Activated naive CD4-positive, alpha-beta T cell treated with anti-CD3 and anti-CD28 coated beads for 36 hours (primary cell): ENCODE data around the gene ATP13A3. TPM values are rescaled to one million over a fixed set of nuclear protein-coding genes. Genes with fewer than 3 reads are reported as not detected.

Experiments used
- CTCF ChIA-PET: fragments of 350-600 bp; sonication (Branson Sonifier 250); formaldehyde crosslinking; loops from one replicate; lab custom pipeline; 2021; ENCODE audit warnings: antibody characterized with exemption; lab: Charles Lee
- DNase-seq: peaks from one replicate; pipeline ENCODE4 v3.0.0-alpha.2; 2020
- H3K27ac Mint-ChIP-seq: one replicate; pipeline ENCODE4 v1.8.0; 2021; ENCODE audit warnings: mild to moderate bottlenecking, mixed read lengths
- H3K27me3 Mint-ChIP-seq: one replicate; pipeline ENCODE4 v1.8.0; 2021; ENCODE audit warnings: low read depth, mixed read lengths
- H3K36me3 Mint-ChIP-seq: one replicate; pipeline ENCODE4 v1.8.0; 2021; ENCODE audit warnings: low read depth, mixed read lengths
- H3K4me1 Mint-ChIP-seq: one replicate; pipeline ENCODE4 v1.8.0; 2021; ENCODE audit warnings: low read depth, mixed read lengths
- H3K4me3 Mint-ChIP-seq: one replicate; pipeline ENCODE4 v1.8.0; 2021; ENCODE audit warnings: mild to moderate bottlenecking, moderate library complexity, mixed read lengths
- H3K9me3 Mint-ChIP-seq: one replicate; pipeline ENCODE4 v1.8.0; 2021; ENCODE audit warnings: mixed read lengths
- intact Hi-C: fragments of 100-400 bp; cut with micrococcal nuclease; formaldehyde crosslinking; loops from one replicate; pipeline ENCODE4 v1.15.1; 2023
- total RNA-seq, 2 experiments: library from RNA; stranded (reverse); gene quantifications; one replicate each; pipeline ENCODE4 v1.2.3, GENCODE V29; 2021

Gene ATP13A3
- total RNA-seq, 2 experiments from 2014 or later: 88.4 to 92.3 TPM

DNA sequence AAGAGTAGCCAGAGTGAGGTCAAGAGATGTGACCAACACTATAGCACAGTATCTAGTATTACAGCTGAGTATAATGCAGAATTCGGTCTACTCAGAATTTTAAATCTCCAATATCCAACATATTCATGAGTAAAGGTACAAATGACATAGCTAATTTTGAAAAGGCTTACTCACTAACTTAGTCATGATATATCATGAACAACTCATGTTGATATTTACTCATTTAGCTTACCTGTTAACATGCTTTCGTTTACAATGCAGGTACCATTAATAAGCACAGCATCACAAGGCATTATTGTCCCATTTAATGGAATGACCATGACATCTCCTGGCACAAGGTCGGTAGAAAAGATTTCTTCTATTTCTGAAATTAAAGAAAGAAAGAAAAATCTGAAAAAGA is 36.9 kb downstream of the ATP13A3 start:
- CTCF ChIA-PET: interaction anchor here (0.6 to 1.4 kb wide), 4 partner anchors 12 to 124 kb away, joined by 3 to 6 read pairs (median 4); no protein-coding TSS in a partner anchor
- Mint-ChIP-seq H3K27ac (no peak overlapping the region), H3K36me3 (peaks cover 51% of the 10 kb centered on the region)

GRCh38 chr3:194447657-194448056 is 39.1 kb downstream of the ATP13A3 start:
- no peak for DNase-seq
- Mint-ChIP-seq H3K9me3 (no peaks in the 10 kb centered on the region), H3K4me3 (no peak overlapping the region), H3K4me1 (peaks cover 2% of the 10 kb centered on the region), H3K36me3 (peaks cover 46% of the 10 kb centered on the region), H3K27me3 (no peaks in the 10 kb centered on the region), H3K27ac (no peak overlapping the region)
- CTCF ChIA-PET: interaction anchor here (0.6 to 2.4 kb wide), 5 partner anchors 15 to 129 kb away, joined by 3 to 7 read pairs (median 4); no protein-coding TSS in a partner anchor
- intact Hi-C loops: no loop called here

More for the DNA sequence above, 36.9 kb downstream of the ATP13A3 start:
- Mint-ChIP-seq H3K4me3 (no peak overlapping the region), H3K4me1 (peaks cover 2% of the 10 kb centered on the region), H3K9me3 (no peaks in the 10 kb centered on the region), H3K27me3 (no peaks in the 10 kb centered on the region)
- intact Hi-C loops: no loop called here
- DNase-seq: no peak

DNA sequence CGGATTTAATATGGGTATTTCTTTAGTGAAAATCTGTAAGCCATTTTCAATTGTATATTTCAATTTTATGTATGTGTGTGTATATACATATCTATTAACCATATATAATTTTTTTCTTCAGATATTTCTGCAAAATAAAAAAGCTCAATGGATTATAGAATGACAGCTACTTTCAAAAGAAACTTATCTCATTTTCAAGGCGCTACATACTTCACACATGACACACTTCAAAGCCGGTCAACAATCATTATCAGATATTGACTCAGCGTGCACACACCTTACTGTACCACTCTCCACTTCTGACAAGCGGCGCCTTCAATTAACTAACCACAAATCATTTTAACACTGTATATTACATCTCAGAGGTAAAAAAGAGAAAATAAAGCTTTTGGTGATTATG is 39.6 kb downstream of the ATP13A3 start:
- peaks cover 47% of the 10 kb centered on the region for H3K36me3 Mint-ChIP-seq
- no peaks in the 10 kb centered on the region for H3K27me3 Mint-ChIP-seq
- H3K4me1 Mint-ChIP-seq: peaks cover 2% of the 10 kb centered on the region
- intact Hi-C loops: no loop called here
- H3K4me3 Mint-ChIP-seq: no peak overlapping the region
- no peak for DNase-seq
- no peak overlapping the region for H3K27ac Mint-ChIP-seq
- H3K9me3 Mint-ChIP-seq: no peaks in the 10 kb centered on the region
- CTCF ChIA-PET: interaction anchor here (0.6 to 2.4 kb wide), 5 partner anchors 15 to 129 kb away, joined by 3 to 7 read pairs (median 4); no protein-coding TSS in a partner anchor

DNA sequence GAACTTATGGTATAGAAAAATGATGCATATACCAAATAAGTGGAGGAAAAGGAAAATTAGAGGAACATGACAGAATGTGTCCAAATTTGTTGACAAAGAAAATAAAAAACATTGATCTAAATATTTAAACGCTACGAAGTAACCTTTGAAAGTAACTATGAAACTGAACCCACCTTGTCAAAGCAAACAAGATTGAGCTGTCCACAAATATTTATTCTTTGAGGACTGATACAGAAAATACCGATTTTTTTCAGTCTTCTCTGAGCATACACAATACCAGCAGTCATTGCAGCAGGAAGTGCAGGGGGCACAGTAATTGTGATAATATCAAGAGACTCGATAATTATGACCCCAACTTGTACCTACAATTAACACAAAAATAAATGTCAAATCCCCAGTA is 40.0 kb downstream of the ATP13A3 start:
- intact Hi-C loops: no loop called here
- H3K27me3 Mint-ChIP-seq: no peaks in the 10 kb centered on the region
- peaks cover 45% of the 10 kb centered on the region for H3K36me3 Mint-ChIP-seq
- no peak overlapping the region for H3K4me3 Mint-ChIP-seq
- no peak for DNase-seq
- CTCF ChIA-PET: interaction anchor here (1.0 to 2.4 kb wide), 3 partner anchors 25 to 130 kb away, joined by 4 to 7 read pairs (median 6); no protein-coding TSS in a partner anchor
- H3K27ac Mint-ChIP-seq: no peak overlapping the region
- peaks cover 2% of the 10 kb centered on the region for H3K4me1 Mint-ChIP-seq
- H3K9me3 Mint-ChIP-seq: no peaks in the 10 kb centered on the region

- Mint-ChIP-seq H3K27me3 (no peaks in the 10 kb centered on the region), H3K4me3 (no peak overlapping the region), H3K9me3 (no peaks in the 10 kb centered on the region), H3K36me3 (peaks cover 41% of the 10 kb centered on the region), H3K4me1 (peaks cover 2% of the 10 kb centered on the region), H3K27ac (no peak overlapping the region)
- CTCF ChIA-PET: interaction anchor here (1.0 to 2.4 kb wide), 3 partner anchors 26 to 130 kb away, joined by 4 to 7 read pairs (median 6); no protein-coding TSS in a partner anchor
- no peak for DNase-seq
- intact Hi-C loops: no loop called here
These were observed 40.6 kb downstream of the ATP13A3 start for GRCh38 chr3:194446172-194446571.

GRCh38 chr3:194443901-194444300 is 42.9 kb downstream of the ATP13A3 start:
- intact Hi-C loops: no loop called here
- DNase-seq: no peak
- CTCF ChIA-PET: no interaction called here
- Mint-ChIP-seq H3K4me3 (no peak overlapping the region), H3K27me3 (no peaks in the 10 kb centered on the region), H3K4me1 (peaks cover 2% of the 10 kb centered on the region), H3K36me3 (peaks cover 42% of the 10 kb centered on the region), H3K27ac (no peak overlapping the region), H3K9me3 (no peaks in the 10 kb centered on the region)

- intact Hi-C loops: no loop called here
- Mint-ChIP-seq H3K27me3 (no peaks in the 10 kb centered on the region), H3K27ac (no peak overlapping the region), H3K9me3 (no peaks in the 10 kb centered on the region), H3K4me1 (no peaks in the 10 kb centered on the region), H3K36me3 (peaks cover 38% of the 10 kb centered on the region), H3K4me3 (no peak overlapping the region)
- DNase-seq: no peak
- CTCF ChIA-PET: interaction anchor here (0.9 kb wide), 1 partner anchor 35 kb away, joined by 3 read pairs; no protein-coding TSS in a partner anchor
These were observed 46.0 kb downstream of the ATP13A3 start for GRCh38 chr3:194440756-194441155.

DNA sequence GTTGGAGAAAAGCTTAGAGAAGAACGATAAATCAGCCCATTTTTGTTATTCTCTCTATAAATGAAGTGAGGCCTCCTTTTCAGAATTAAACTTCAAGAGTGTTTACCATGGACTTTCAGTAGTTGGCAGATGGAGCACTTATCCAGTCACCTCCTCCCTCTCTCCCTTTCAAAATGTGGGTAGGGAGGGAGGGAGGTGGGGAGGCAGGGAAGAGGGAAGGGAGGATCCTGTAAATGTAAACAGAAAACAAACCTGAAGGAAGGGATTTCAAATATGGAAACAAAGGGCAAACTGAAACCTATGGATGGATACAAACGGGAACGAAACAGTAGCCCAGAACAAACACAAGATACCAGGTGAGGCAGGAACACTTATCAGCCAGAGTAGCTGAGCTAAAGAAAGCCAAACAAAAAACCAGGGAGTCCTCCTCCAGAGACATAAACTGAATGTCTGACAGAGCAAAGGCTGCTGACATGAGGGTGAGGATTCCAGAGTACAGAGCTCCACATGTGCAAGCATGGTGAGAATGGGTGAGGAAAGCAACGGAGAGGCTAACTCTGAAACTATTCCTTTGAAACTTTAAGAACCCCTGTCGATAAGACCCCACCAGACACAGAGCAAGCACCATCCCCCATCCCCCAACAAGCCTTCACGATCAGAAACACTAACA is 46.8 kb downstream of the ATP13A3 start:
- peaks cover 41% of the 10 kb centered on the region for H3K36me3 Mint-ChIP-seq
- CTCF ChIA-PET: interaction anchor here (0.5 kb wide), 1 partner anchor 29 kb away, joined by 6 read pairs; no protein-coding TSS in a partner anchor
- intact Hi-C loops: no loop called here
- no peak overlapping the region for H3K27ac Mint-ChIP-seq
- H3K27me3 Mint-ChIP-seq: no peaks in the 10 kb centered on the region
- H3K4me1 Mint-ChIP-seq: no peaks in the 10 kb centered on the region
- H3K9me3 Mint-ChIP-seq: no peaks in the 10 kb centered on the region
- no peak overlapping the region for H3K4me3 Mint-ChIP-seq
- no peak for DNase-seq

DNA sequence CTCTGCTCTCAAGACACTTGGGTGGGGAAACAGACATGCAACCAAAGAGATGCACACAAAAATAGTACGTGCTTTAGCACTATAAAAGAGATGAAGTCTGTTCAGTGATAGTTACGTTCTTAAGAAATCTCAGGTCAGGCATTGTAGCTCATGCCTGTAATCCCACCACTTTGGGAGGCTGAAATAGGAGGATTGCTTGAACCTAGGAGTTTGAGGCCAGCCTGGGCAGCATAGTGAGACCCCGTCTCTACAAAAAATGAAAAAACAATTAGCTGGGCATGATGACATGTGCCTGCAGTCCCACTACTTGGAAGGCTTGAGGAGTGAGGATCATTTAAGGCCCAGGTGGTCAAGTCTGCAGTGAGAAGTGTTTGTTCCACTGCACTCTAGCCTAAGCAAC is 52.3 kb downstream of the ATP13A3 start:
- H3K27me3 Mint-ChIP-seq: no peaks in the 10 kb centered on the region
- peaks cover 31% of the 10 kb centered on the region for H3K36me3 Mint-ChIP-seq
- H3K4me1 Mint-ChIP-seq: no peaks in the 10 kb centered on the region
- DNase-seq: no peak
- intact Hi-C loops: no loop called here
- H3K27ac Mint-ChIP-seq: no peak overlapping the region
- H3K4me3 Mint-ChIP-seq: no peak overlapping the region
- H3K9me3 Mint-ChIP-seq: no peaks in the 10 kb centered on the region
- CTCF ChIA-PET: interaction anchor here (1.3 kb wide), 1 partner anchor 27 kb away, joined by 3 read pairs; no protein-coding TSS in a partner anchor

- intact Hi-C loops: no loop called here
- CTCF ChIA-PET: no interaction called here
- H3K36me3 Mint-ChIP-seq: peaks cover 33% of the 10 kb centered on the region
These were observed 55.2 kb downstream of the ATP13A3 start for GRCh38 chr3:194431554-194431953.

GRCh38 chr3:194425399-194425798 is 61.4 kb downstream of the ATP13A3 start:
- Mint-ChIP-seq H3K9me3 (no peaks in the 10 kb centered on the region), H3K4me3 (no peak overlapping the region), H3K27me3 (no peaks in the 10 kb centered on the region), H3K27ac (no peak overlapping the region), H3K36me3 (peaks cover 31% of the 10 kb centered on the region), H3K4me1 (no peaks in the 10 kb centered on the region)
- intact Hi-C loops: no loop called here
- DNase-seq: no peak
- CTCF ChIA-PET: no interaction called here

More at GRCh38 chr3:194431554-194431953, 55.2 kb downstream of the ATP13A3 start:
- no peak for DNase-seq
- Mint-ChIP-seq H3K9me3 (no peaks in the 10 kb centered on the region), H3K27me3 (no peaks in the 10 kb centered on the region), H3K4me3 (no peak overlapping the region), H3K27ac (no peak overlapping the region), H3K4me1 (no peaks in the 10 kb centered on the region)

DNA sequence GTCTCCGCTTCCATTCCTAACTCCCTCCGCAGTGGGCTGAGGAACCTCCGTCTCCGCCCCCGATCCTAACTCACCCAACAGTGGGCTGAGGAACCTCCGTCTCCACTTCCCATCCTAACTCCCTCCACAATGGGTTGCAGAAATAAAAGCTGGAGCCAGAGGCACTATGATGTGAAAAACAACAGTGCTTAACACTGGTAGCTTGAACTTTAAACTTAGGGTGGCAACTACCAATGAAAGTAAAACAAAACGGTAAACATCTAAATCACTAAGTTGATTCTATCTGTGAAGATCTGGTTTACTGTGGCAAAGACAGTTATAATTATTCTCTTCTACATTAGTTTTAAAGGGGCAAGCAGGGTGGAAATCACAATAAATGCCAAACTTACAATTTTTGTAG is 61.8 kb downstream of the ATP13A3 start:
- no peak for DNase-seq
- H3K27ac Mint-ChIP-seq: no peak overlapping the region
- no peaks in the 10 kb centered on the region for H3K27me3 Mint-ChIP-seq
- H3K4me1 Mint-ChIP-seq: no peaks in the 10 kb centered on the region
- no peak overlapping the region for H3K4me3 Mint-ChIP-seq
- H3K9me3 Mint-ChIP-seq: no peaks in the 10 kb centered on the region
- intact Hi-C loops: no loop called here
- CTCF ChIA-PET: no interaction called here
- peaks cover 31% of the 10 kb centered on the region for H3K36me3 Mint-ChIP-seq

GRCh38 chr3:194424373-194424772 is 62.4 kb downstream of the ATP13A3 start:
- Mint-ChIP-seq H3K27me3 (no peaks in the 10 kb centered on the region), H3K4me1 (no peaks in the 10 kb centered on the region), H3K4me3 (no peak overlapping the region), H3K27ac (no peak overlapping the region), H3K9me3 (no peaks in the 10 kb centered on the region), H3K36me3 (peaks cover 28% of the 10 kb centered on the region)
- CTCF ChIA-PET: no interaction called here
- intact Hi-C loops: no loop called here
- no peak for DNase-seq
